NCI-H2107 treated with DMSO at 0.1 percent for 48 hours (cell line): ENCODE measurements around the gene ZNF628.
A peak's percentile ranks its signal among the peaks of the same experiment; 100 is the strongest.

Experiments used
- DNase-seq: peaks from one replicate; lab custom pipeline; 2025; ENCODE audit not compliant: unreplicated experiment; lab: John Stamatoyannopoulos, UW

ZNF628 gene

DNA sequence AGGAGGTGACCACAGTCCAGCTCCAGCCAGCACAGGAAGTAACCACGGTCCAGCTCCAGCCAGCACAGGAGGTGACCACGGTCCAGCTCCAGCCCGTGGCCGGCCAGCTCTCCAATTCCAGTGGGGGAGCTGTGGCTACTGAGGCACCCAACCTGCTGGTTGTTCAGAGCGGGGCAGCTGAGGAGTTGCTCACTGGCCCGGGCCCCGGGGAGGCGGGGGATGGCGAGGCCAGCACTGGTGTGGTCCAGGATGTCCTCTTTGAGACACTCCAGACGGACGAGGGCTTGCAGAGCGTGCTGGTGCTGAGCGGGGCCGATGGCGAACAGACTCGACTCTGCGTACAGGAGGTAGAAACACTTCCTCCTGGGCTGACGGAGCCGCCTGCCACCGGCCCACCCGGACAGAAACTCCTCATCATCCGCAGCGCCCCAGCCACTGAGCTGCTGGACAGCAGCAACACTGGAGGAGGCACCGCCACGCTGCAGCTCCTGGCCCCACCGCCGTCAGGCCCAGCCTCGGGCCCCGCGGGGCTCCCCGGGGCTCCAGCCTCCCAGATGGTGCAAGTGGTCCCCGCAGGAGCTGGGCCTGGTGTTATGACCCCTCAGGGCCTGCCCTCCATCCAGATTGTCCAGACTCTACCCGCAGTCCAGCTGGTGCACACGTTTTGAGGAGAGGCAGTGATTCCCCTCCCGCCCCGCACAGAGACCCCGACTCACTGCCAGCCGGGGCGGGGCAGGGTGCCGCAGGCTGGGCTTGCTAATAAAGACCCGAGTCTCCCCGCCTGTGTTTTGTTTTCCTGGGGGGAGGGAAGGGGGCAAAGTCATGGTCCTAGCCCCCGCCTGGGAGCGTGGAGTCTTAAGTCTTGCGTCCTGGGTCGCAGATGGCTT lies 7.5 kb downstream of the ZNF628 start:
- DNase-seq = no peak

GRCh38 chr19:55484593-55485438 lies 8.4 kb downstream of the ZNF628 start, which contains the start of gene NAT14:
NAT14 (plus strand) TSS chr19:55485188; CDS start chr19:55485709, 521 bp downstream.
- peak; percentile 50 for DNase-seq

DNA sequence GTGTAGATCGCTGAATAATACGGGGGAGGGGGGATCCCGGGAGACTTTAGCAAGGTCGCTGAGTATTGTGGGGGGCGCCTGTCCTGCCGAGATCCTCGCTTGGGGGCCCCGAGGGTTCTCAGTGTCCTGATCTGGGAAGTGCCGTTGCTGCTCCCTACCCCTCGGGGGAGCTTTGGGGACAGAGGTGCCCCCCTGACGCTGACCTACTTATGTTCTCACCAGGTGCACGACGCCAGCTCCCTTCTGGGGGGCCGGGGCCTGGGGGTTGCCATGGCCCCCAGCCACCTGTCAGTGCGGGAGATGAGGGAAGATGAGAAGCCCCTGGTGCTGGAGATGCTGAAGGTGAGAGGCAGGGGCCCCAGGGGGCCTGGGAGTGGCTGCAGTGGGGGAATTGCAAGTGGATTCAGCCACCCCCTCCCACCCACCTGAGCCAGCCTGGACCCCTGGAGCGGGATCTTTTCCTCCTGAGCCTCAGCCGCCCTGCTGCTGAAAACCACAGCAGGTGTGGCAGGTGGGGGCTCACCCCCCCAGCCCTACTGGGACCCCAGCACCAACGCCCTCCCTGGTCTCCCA lies 9.1 kb downstream of the ZNF628 start:
- DNase-seq = peak; percentile 59

GRCh38 chr19:55486043-55486970 lies 9.9 kb downstream of the ZNF628 start:
- DNase-seq = no peak

GRCh38 chr19:55486971-55487923 lies 10.8 kb downstream of the ZNF628 start:
- DNase-seq = peak; percentile 11

GRCh38 chr19:55487924-55488687 lies 11.7 kb downstream of the ZNF628 start, which contains the start of gene SSC5D:
SSC5D (plus strand) TSS chr19:55488436; CDS start chr19:55488590, 154 bp downstream.
- DNase-seq = no peak

DNA sequence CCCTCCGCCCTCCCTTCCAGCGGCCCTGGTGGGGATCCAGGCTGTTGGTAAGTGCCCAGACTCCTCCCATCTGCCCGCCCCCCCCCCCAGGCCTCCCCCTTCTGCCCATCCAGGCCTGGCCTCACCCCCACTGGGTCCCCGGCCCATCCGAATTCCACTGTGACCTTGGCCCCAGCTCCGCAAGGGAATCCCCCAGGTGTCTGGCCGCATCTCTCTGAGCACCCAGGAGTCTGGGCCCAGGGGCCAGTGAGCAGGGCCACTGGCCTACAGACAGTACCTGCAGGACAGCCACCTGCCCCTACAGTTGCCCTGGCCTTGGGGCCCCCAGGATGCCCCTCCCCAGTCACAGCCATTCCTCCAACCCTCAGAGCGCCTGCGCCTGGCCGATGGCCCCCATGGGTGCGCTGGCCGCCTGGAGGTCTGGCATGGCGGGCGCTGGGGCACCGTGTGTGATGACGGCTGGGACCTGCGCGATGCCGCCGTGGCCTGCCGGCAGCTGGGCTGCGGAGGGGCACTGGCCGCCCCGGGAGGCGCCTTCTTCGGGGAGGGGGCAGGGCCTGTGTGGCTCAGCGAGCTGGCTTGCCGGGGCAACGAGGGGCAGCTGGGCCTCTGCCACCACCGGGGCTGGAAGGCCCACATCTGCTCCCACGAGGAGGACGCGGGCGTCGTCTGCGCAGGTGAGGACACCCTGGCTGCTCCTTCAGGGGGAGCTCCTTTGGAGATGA lies 12.7 kb downstream of the ZNF628 start:
- DNase-seq = no peak

DNA sequence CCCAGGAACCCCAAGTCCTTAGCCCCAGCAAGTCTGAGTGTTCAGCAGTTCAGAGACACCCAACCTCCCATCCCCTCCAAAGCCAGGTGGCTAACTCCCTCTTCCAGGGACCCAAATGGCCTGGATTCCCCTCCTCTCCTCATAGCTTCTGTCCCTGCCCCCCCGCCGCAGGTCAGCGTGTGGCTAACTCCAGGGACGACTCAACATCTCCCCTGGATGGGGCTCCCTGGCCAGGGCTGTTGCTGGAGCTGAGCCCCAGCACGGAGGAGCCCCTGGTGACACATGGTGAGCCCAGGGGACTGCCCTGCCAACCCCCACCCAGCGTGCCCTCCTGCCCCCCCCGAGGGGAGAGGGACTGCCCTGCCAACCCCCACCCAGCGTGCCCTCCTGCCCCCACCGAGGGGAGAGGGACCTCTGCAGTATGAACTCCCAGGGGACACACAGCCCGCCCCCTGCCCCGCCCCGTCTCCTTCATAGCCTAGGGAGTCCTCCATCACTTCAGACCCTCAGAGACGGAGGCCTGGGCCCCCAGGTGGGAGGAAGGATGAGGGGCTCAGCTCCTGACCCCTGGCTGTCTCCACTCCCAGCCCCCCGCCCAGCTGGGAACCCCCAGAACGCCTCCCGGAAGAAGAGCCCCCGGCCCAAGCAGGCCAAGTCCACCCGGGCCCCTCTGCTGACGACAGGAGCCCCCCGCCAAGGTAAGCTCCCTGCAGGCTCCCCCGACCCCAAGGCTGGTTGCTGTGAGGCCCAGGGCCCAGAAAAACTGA lies 13.5 kb downstream of the ZNF628 start:
- DNase-seq = no peak

- no peak for DNase-seq
These were observed 14.3 kb downstream of the ZNF628 start for GRCh38 chr19:55490478-55491432.

GRCh38 chr19:55491546-55492360 lies 15.3 kb downstream of the ZNF628 start:
- DNase-seq = no peak

DNA sequence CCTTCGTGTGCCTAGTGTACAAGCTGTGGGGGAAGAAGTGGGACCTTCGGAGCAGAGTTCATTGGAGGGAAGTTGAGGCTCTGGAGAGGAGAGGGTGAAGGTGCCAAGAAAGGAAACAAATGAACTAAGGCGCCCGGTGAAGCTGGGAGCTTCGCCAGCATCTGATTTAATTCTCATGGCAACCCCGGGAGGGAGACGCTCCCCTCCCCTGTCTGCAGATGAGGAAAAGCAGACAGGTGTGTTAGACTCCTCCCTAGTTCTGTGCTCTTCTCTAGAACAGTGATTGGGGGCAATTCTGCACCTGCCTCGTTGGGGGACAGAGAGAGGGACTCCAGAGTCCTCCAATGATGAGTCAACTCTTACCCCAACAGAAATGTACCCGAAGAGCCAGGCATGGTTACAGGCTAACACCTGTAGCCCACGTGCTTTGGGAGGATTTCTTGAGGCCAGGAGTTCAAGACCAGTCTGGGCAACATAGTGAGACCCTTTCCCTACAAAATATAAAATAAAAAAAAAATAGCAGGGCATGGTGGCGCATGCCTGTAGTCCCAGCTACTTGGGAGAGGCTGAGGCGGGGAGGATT lies 16.0 kb downstream of the ZNF628 start:
- DNase-seq = peak; percentile 74

- DNase-seq = no peak
These were observed 16.7 kb downstream of the ZNF628 start for GRCh38 chr19:55493052-55493644.

- DNase-seq = no peak
These were observed 17.3 kb downstream of the ZNF628 start for GRCh38 chr19:55493645-55494171.

GRCh38 chr19:55494172-55494761 lies 17.9 kb downstream of the ZNF628 start:
- DNase-seq = no peak
